NCI-H526 treated with DMSO at 0.1 percent for 48 hours (cell line): ENCODE data around the gene PRR33.

Experiments
- DNase-seq: peaks from one replicate; lab custom pipeline; 2025; lab: John Stamatoyannopoulos, UW

The PRR33 gene

GRCh38 chr11:1847006-1847735 is 44.5 kb downstream of the PRR33 start:
- no peak for DNase-seq

- DNase-seq = no peak
These were observed 45.2 kb downstream of the PRR33 start for GRCh38 chr11:1846453-1846932.

GRCh38 chr11:1845561-1846452 is 45.9 kb downstream of the PRR33 start:
- no peak for DNase-seq

- DNase-seq = no peak
These were observed 46.6 kb downstream of the PRR33 start for GRCh38 chr11:1845095-1845429.

- DNase-seq = no peak
These were observed 47.2 kb downstream of the PRR33 start for GRCh38 chr11:1844221-1845094.

- no peak for DNase-seq
These were observed 47.9 kb downstream of the PRR33 start for GRCh38 chr11:1843796-1844195.

- no peak for DNase-seq
These were observed 48.6 kb downstream of the PRR33 start for GRCh38 chr11:1843098-1843473.

GRCh38 chr11:1842149-1843097 is 49.3 kb downstream of the PRR33 start:
- no peak for DNase-seq

GRCh38 chr11:1841511-1842148 is 50.1 kb downstream of the PRR33 start:
- no peak for DNase-seq

GRCh38 chr11:1840780-1841480 is 50.8 kb downstream of the PRR33 start:
- DNase-seq = no peak

GRCh38 chr11:1839924-1840779 is 51.5 kb downstream of the PRR33 start:
- peak; percentile 18 for DNase-seq

GRCh38 chr11:1839204-1839923 is 52.3 kb downstream of the PRR33 start:
- DNase-seq = no peak

- no peak for DNase-seq
These were observed 53.1 kb downstream of the PRR33 start, which contains the start of gene TNNI2 for GRCh38 chr11:1838426-1839144. Gene TNNI2, plus strand, starts transcription at chr11:1838981. Its CDS starts 716 bp downstream, at chr11:1839697.
